A673 (cell line): ENCODE data around the gene ANXA5. TPM values are rescaled to one million over a fixed set of nuclear protein-coding genes. Genes with fewer than 3 reads are reported as not detected.

Experiments
- BruUV-seq: library from RNA; stranded (reverse); fragments of 400-500 nt; replicated peaks from 2 replicates; lab custom pipeline; 2021; lab: Mats Ljungman, UMichigan
- CTCF ChIA-PET: fragments of 300-600 bp; sonication (Branson Sonifier 250); formaldehyde crosslinking; loops from one replicate; lab custom pipeline; 2022; ENCODE audit warnings: antibody characterized with exemption; lab: Charles Lee
- POLR2A ChIA-PET: fragments of 300-600 bp; sonication (Branson Sonifier 250); formaldehyde crosslinking; loops from one replicate; lab custom pipeline; 2022; ENCODE audit warnings: antibody characterized with exemption; ENCODE audit not compliant: low non-redundant PET; lab: Charles Lee
- DNase-seq: peaks from one replicate; pipeline ENCODE4 v3.0.0-alpha.2; 2015; ENCODE audit warnings: low spot score
- H3K27ac ChIP-seq: fragments of 200-600 bp; sonication (generic); 2 replicates; pipeline ENCODE4 v1.5.1; 2016; ENCODE audit warnings: mixed run types, low read depth, mild to moderate bottlenecking, mixed read lengths, antibody characterized with exemption, low read length; ENCODE audit not compliant: poor library complexity, severe bottlenecking
- H3K27me3 ChIP-seq: fragments of 200-600 bp; sonication (generic); replicated peaks from 2 replicates; pipeline ENCODE4 v1.6.1; 2017; ENCODE audit warnings: mixed run types, low read depth, mild to moderate bottlenecking, mixed read lengths, antibody characterized with exemption, low read length; ENCODE audit not compliant: insufficient read depth, poor library complexity
- H3K36me3 ChIP-seq: fragments of 200-600 bp; sonication (generic); 2 replicates; pipeline ENCODE4 v1.6.1; 2016; ENCODE audit warnings: mixed run types, mild to moderate bottlenecking, mixed read lengths, antibody characterized with exemption, low read length; ENCODE audit not compliant: insufficient read depth, poor library complexity, severe bottlenecking
- H3K4me1 ChIP-seq: fragments of 200-600 bp; sonication (generic); 2 replicates; pipeline ENCODE4 v1.6.1; 2017; ENCODE audit warnings: mixed run types, mild to moderate bottlenecking, mixed read lengths, antibody characterized with exemption, low read length; ENCODE audit not compliant: insufficient read depth, poor library complexity, severe bottlenecking
- H3K4me3 ChIP-seq: fragments of 200-600 bp; sonication (generic); 2 replicates; pipeline ENCODE4 v1.5.1; 2016; ENCODE audit warnings: low read depth, mixed run types, mild to moderate bottlenecking, mixed read lengths, low read length; ENCODE audit not compliant: poor library complexity, severe bottlenecking
- H3K9me3 ChIP-seq: fragments of 200-600 bp; sonication (generic); 2 replicates; pipeline ENCODE4 v1.6.1; 2016; ENCODE audit warnings: mixed run types, low read depth, mild to moderate bottlenecking, mixed read lengths, antibody characterized with exemption, low read length; ENCODE audit not compliant: poor library complexity, severe bottlenecking
- CTCF ChIP-seq: fragments of 300-800, 200-600 bp; sonication (generic); conservative IDR thresholded peaks from 2 replicates; pipeline ENCODE4 v1.5.1; 2017; ENCODE audit warnings: low read depth, mild to moderate bottlenecking, antibody characterized with exemption, low read length, moderate library complexity, mixed read lengths
- EZH2 ChIP-seq: fragments of 200-600 bp; sonication (generic); IDR thresholded peaks from 2 replicates; pipeline ENCODE4 v1.6.1; 2017; ENCODE audit warnings: borderline replicate concordance, low read depth, mild to moderate bottlenecking, mixed read lengths, antibody characterized with exemption, low read length; ENCODE audit not compliant: poor library complexity, severe bottlenecking
- intact Hi-C: fragments of 100-400 bp; cut with micrococcal nuclease; formaldehyde crosslinking; loops from one replicate; pipeline ENCODE4 v1.10.0; 2022; ENCODE audit not compliant: unreplicated experiment
- total RNA-seq: library from RNA; stranded (reverse); gene quantifications from 2 replicates; pipeline ENCODE4 v1.2.3, GENCODE V29; 2021

Gene ANXA5
- total RNA-seq, 1 experiment from 2014 or later, result 389 TPM

- H3K36me3 ChIP-seq, result no peaks in the 10 kb centered on the region
- H3K27me3 ChIP-seq, result no peaks in the 10 kb centered on the region
- H3K4me1 ChIP-seq, result peaks cover 14% of the 10 kb centered on the region
- no peak for DNase-seq
- no peak for TF ChIP-seq CTCF
- no peak for TF ChIP-seq EZH2
- POLR2A ChIA-PET, result no interaction called here
- CTCF ChIA-PET, result no interaction called here
- no peaks in the 10 kb centered on the region for H3K9me3 ChIP-seq
- no peak overlapping the region for H3K4me3 ChIP-seq
- intact Hi-C loops, result no loop called here
- no TSS peak for BruUV-seq
- H3K27ac ChIP-seq, result no peak overlapping the region
These were observed 16.0 kb upstream of the ANXA5 start for GRCh38 chr4:121712783-121713182.

- BruUV-seq, result TSS peak; percentile 82
- H3K4me1 ChIP-seq, result peaks cover 14% of the 10 kb centered on the region
- no peaks in the 10 kb centered on the region for H3K27me3 ChIP-seq
- TF ChIP-seq EZH2 (no peak), CTCF (no peak)
- intact Hi-C loops, result no loop called here
- no peaks in the 10 kb centered on the region for H3K36me3 ChIP-seq
- no peak for DNase-seq
- no peaks in the 10 kb centered on the region for H3K9me3 ChIP-seq
- H3K27ac ChIP-seq, result peak overlapping the region; percentile 83
- H3K4me3 ChIP-seq, result peak overlapping the region; percentile 28
- ChIA-PET CTCF (no interaction called here), POLR2A (no interaction called here)
These were observed 15.3 kb upstream of the ANXA5 start for GRCh38 chr4:121712001-121712651.

GRCh38 chr4:121711263-121712000, 14.7 kb upstream of the ANXA5 start:
- CTCF ChIA-PET, result no interaction called here
- BruUV-seq, result TSS peak; percentile 97
- intact Hi-C loops, result loop anchor here (2.0 kb wide), 1 partner anchor 15 kb away; the partner anchor contains the start of gene ANXA5
- Histone ChIP-seq H3K36me3 (no peaks in the 10 kb centered on the region), H3K27me3 (no peaks in the 10 kb centered on the region), H3K27ac (peak overlapping the region; percentile 83), H3K9me3 (no peaks in the 10 kb centered on the region), H3K4me1 (peaks cover 14% of the 10 kb centered on the region), H3K4me3 (peak overlapping the region; percentile 28)
- TF ChIP-seq CTCF (no peak), EZH2 (no peak)
- DNase-seq, result peak; percentile 97
- POLR2A ChIA-PET, result interaction anchor here (0.6 to 0.7 kb wide), 2 partner anchors 15 to 286 kb away, joined by 3 to 4 read pairs; partner anchors contain the start of gene ANXA5
